HPDE6-E6E7 (cell line): Measurements from ENCODE around the gene ARAP1.

Experiments
- DNase-seq: peaks from one replicate; pipeline ENCODE4 v3.0.0; 2011; ENCODE audit warnings: missing footprints; ENCODE audit errors: extremely low spot score

Gene ARAP1

DNA sequence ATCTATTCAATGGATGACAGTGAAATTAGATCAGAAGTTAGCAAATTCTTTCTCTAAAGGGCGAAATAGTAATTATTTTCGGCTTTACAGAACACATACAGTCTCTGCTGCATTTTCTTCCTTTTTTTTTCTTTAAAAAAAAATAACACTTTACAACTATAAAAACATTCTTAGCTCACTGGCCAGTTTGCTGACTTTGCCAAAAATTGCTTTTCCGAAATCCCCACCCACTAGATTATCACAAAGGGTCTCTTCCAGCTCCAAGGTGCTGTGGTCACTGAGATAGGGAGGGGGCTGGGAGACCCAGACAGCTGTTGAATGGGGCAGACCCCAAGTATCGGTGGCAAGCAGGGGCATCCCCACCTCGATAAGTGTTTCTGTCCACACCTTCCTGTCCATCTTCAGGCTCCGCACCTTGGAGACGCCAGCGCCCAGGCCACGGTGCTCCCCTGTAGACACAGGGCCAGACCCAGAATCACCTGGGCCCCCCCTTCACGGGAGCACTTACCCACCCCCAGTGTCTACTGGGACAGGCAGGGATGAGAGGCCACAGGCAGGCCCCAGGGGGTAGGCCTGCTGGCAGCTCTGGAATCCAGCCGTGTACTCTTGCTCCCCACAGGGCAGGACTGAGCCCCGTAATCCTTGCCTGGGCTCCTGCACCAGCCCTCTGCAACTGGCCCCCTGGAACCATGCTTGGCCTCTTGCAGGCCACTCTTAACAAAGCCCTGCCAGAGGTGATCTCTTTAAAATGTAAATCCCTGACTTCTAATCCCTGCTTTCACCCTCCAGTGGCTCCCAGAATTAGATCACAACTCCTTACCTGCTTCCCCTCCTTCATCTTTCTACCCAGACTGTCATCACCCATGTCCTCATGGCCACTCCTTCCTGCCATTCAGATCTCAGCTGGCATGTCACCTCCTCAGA, 46.5 kb downstream of the ARAP1 start:
- no peak for DNase-seq

DNA sequence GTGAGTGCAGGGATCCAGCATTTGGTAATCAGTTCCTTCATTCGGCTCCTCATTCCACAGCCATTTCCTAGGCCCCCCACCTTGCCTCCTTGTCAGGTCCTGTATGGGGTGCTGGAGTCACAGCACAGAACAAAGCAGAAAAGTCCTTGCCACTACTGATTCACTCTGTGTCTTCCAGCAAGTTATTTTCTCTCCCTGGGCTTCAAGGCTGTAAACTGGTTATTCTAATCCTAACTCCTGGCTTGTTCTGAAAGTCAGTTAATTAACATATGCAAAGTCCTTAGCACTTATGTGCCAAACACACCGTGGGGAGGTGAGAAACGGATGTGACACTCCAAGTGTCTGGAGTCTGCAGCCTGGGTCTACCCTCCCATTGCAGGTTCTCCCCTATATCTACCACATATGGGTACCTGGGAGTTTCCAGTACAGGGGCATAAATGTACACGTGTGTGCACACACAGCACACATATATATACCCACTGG, 47.4 kb downstream of the ARAP1 start:
- no peak for DNase-seq

DNA sequence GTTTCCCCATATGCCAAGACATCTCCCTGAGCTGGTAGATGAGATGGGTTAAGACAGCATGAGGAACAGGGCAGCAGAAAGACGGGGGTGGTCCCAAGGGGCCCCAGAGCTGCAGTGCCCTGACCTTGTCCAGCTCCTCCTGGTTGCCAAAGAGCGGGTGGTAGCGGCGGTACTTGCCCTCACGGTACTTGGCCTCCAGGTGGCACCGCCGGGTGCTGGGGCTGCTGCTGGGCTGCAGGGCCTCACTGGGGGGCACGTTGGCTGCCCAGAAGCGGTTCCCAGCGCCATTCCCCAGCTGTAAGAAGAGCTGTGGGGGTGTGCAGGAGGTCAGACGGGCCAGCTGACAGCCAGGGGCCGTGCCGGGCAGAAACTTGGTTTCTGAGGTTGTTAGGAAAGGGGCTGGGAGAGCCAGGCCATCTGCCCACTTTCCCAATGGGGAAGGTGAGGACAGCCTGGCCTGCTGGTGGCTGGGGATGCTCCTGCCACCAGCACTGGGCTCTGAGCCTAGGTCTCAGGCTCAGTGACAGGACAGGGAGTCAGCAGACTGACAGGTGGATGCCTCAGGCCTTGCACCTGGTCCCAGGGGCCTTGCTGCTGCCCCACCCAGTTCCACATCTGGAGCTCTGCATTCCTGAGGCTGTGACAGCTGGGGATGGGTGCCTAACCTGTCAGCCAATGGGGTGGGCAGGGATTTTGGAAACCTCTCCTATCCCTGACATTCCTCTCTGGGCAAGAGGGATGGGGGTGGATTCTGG, 48.0 kb downstream of the ARAP1 start:
- DNase-seq: no peak

DNA sequence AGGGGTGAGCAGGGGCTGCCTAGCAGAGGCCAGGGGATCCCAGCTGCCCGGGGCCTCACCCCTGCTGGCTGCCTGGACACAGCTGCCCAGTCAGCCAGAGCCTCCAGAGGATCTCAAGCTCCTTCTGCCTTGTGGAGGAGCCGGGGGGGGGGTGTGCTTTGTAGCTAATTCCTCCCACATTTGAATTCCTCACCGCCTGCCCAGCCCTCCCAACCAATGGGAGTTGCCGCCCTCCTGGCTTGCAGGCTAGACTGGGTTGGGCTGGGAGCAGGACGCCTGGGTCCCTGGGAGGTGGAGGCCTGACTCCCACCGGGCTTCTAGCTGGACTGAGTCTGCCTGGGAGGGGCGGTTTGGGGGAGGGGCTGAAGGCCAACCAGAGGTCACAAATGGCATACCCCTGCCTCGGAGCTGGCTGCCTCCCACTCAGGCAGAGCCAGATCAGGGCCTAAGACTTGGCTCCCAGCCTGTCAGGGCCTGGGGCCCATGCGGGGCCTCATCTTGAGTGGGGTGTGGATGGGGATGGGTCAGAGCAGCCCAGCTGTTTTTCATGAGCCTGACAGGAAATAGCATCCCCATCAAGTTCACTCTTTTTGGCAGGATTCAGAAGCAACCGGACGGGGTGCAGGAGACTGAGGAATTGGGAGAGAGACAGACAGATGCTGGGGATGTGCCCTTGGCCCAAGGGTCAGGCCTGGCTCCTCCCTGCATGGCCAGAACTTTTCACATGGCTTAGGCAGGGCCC, 48.8 kb downstream of the ARAP1 start:
- DNase-seq: no peak

DNA sequence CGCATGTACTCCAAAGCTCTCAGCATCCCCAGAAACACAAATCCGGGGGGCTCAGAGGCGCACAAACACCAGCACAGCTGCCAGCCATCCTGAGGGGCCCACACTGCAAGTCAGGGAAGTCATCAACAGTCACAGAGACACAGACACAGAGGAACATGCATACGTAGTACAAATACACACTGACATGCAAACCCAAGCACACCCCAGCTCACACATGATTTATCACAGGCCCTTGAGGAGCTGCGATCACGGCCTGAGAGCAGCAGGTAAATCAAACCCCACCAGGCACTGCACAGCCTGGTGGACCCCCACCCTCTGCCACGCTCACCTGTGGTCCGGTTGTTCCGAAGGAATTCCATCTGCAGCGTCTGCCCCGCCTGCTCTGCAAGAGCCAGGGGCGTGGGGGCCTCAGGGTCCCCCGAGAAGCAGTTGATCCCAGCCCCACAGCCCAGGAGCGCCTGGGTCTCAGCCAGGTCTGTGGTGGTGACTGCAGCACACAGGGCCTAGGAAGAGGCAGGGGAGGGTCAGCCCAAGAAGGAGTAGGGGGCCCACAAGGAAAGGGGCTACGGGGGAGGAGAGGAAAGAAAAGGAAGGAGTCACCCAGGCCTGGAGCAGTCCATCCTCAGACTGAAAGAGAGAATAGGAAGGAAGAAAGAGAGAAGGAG, 49.5 kb downstream of the ARAP1 start:
- DNase-seq: no peak

DNA sequence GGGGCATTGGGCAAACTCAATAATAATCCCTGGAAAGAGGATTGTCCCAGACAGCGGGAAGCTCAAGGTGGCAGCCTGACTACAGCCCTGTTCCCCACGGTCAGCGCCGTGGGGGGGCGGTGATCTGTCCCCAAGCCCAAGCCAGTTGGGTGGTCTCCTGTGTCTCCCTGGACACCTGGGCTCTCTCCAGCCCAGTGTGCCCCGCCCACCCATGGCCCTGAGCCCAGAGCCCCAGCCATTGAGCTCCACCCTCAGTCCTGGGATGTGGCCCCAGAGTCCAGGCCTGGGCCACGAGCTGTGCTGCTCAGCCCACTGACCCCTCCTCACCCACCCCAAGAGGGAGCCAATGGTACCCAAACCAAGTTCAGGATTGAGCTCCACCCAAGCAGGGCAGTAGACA, 50.1 kb downstream of the ARAP1 start:
- no peak for DNase-seq

DNA sequence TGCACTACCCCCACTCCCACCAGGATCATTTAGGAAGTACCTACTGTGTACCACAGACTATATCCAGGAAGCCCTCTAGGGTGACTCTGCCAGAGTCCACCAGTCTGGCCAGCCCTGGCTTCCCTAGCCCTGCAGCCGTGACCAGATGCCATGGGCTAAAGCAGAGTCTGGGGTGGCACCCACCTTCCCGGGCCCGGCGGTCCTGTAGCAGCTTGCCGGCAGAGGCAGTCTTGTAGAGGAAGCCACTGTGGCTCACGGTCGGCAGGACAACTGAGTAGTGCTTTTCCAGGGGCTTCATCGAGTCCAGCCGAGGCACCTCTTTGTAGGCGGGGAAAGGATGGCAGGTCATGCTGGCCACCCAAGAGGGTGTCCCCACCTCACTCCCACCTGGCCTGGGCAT, 50.7 kb downstream of the ARAP1 start:
- DNase-seq: no peak

DNA sequence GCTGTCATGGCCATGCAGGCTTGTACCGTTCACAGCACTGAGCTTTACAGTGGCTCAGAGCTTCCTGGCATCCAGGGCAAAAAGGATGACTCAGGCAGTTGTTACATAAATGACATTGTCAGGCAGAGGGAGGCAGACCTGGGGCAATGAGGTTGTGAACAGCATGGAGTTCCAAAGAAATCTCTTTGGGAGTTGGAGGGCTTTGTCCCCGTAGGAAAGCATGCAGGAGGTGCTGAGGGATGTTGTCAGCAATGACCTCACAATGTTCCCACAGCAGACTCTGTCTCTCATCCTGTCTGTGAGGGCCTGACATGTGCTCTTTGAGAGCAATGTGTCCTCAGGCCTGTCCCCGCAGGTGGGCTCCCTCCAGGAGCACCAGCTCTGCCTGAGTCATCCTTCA, 52.1 kb downstream of the ARAP1 start:
- DNase-seq: no peak

DNA sequence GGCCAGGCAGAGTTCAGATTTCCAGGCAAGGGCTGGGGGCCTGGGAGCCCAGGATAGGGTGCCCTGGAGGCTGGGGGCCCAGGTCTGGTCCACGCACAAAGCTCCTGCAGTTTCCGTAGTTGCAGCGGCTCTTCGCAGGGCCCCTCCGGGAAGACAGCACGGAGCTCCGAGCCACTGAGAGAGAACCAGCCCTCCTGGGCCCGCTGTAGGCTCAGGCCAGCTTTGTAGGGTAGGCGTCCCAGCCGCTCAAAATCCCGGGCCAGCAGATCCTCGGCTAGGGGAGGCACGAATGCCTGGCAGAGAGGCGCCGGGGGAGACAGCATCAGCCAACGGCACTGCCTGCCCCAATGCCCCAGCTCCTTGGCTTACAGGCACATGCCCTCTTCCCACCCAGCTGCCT, 54.4 kb downstream of the ARAP1 start:
- DNase-seq: no peak

DNA sequence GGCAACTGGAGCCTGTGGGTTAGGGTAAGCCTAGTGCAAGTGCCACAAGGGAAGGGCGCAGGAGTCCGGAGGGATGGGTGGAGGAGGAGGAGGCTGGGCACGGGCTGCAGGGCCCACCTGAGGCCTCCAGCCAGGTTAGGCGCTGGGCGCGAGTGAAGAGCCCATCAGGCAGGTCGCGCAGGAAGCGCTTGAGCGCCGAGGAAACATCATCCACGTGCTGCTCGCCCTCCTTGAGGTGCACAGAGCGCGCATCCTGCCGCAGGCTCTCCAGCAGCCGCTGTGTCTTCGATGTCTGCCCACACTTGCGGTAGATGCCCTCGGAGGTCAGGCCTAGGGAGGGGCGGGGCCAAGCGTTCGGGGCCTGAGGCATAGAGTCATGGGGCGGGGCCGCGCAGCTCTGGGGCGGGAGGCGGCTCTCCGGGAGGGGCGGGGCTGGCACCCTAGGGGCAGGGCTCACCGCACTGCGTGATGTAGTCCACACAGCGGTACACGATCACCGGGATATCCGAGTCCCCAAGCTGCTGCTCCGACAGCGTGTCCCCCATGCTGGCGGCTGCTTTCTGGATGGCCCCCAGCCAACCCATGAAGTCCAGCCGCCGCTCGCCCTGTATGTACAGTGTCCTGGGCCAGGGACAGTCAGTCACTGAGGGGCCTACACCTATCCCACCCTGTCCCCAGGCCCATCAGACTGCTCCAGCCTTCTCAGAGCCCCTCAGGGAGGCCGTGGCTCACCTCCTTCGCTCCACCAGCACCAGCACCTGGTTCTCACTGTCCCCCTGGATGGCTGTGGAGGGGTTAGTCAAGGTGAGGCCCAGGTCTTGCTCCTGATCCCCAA, 55.1 kb downstream of the ARAP1 start:
- no peak for DNase-seq

DNA sequence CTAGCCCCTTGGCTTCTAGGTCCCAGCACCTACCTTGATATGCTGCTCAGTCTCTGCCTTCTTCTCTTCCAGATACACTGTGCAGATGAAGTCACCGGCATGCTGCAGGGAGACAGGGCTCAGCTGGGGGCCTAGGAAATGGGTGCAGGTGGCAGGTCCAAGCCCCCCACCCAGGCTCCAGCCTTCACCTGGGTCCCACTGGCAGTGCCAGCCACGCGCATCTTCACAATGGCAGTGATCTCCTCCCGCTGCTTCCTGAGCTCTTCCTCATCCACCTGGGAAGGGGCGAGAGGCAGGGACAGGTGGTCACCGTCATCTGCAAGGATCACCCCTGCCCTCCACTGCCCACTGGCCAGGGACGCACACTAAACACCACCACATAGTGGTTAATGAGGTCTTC, 56.9 kb downstream of the ARAP1 start:
- DNase-seq: no peak

DNA sequence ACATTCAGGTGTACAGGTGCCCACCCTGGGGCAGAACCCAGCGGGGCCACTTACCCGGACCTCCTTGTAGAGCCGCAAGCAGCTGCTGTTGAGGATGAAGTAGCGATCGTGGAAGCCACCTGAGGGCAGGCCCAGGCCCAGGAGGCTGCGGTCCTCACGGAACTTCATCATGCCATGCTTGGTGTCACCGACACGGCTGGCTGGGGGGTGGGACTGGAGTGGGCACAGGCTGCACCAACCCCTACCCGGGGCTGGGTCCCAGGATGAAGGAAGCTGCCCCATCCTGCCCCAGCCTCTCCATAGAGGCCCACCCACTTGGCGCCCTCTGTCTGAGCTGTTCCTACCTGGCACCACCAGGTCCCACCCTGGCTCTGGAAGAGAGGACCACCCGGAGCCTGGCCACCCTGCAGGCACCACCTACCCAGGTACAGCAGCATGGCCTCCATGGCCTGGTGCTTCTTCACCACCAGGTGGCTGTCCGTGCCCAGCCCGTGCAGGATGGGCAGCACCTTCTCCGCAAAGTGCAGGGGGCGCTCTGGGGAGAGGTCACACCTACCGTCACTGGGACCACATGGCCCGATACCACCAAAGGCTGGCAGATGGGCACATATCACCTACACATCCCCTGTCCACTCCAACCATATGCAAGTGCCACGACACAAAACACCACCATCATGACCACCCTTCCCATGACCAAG, 58.8 kb downstream of the ARAP1 start:
- no peak for DNase-seq

DNA sequence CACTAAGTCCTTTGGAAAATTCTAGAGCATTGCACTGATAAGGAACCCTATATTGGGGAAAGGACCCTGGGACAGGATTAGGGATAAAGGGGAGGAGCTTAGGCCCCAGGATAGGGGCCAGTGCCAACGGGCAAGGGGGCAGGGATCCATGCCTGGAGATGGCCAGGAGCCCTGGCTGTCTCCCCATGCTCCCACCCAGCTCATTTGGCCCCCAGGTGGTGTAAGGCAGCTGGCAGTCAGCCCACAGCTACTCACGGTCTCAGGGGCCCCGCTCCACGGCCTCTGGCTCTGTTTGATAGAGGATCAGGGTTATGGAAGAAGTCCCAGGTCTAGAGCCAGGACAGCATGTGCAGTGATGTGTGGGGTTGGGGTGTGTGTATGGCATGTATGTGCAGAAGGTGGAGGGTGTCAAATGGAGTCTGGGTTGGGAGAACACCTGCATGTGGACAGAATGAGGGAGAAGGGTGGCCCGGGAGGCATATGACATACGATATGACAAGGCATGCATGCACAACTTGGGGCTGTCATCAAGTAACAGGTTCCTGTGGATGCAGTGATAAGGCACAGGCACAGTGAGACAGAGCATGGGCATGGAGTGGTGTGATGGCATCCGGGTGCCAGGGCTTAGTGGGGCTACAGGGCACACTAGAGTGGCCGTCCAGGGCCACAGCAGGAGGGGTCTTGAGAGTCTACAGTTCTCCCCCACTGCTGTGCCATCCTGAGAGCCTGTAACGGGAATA, 59.5 kb downstream of the ARAP1 start:
- DNase-seq: no peak

DNA sequence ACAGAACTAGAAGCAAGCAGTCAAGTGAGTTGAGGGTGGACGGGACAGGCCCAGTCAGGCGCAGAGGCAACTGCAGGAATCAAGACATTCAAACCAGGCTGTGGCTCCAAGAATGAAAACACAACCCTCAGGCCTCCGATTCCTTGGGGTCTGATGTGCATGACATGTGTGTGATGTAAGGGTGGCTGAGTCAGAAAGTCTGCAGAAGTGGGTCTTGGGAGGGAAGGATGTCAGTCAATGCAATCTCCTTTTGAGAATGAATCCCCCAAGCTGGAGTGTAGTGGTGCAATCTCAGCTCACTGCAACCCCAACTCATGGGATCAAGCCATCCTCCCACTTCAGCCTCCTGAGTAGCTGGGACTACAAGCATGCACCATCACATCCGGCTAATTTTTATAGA, 62.0 kb downstream of the ARAP1 start:
- DNase-seq: no peak

DNA sequence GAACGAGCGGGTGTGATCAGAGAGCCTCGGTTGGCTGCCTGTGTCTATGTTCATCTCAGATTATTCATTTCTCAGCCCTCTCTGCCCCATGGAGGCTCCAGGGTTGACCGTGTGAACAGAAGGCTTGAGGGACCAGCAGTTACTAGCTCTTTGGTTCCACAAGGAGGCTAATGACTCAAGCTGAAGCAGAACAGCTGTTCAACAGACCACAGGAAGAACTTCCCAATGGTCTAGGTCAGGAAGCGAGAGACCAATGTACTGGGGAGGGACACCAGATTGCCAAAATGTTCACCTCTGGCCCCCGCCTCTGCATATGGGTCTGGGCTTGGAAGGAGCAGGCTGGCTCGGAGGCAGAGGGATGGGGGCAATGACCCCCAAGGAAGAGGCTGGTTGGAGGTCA, 63.3 kb downstream of the ARAP1 start:
- no peak for DNase-seq

DNA sequence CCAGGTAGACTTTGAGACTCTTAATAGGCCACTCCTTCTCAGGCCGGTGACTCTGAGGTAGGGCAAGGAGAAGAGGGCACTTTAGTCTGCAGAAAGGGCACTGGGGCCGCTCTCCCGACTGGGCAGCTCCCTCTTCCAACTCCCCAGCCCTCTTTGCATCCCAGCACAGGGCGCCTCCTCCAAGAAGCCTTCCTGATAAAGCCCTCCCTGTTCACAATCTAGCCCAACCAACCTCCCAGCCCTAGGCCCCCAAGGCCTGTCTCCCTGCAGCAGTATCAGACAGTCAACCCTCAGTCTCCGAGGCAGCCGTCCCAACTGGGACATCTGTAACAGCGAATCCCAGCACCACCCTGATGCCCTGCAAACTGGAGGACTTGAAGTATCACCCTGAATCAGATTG, 63.7 kb downstream of the ARAP1 start:
- DNase-seq: no peak

DNA sequence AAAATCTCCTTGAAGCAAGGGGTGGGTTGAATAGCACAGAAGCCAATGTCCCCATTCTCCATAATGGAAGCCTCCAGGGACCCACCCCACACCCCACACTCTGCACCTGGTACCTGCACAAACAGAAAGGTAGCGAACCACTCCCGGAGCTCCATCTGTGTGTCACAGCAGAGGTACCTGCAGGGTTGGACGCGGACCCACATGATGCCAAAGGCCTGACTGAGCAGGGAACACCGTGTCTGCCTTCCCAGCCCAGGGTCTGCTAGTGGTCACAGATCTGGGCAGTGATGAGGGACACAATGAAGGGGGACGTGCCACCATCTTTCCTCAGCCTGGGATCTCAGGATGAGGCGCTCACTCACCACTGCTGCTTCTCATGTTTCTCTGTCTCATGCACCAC, 64.9 kb downstream of the ARAP1 start:
- no peak for DNase-seq

DNA sequence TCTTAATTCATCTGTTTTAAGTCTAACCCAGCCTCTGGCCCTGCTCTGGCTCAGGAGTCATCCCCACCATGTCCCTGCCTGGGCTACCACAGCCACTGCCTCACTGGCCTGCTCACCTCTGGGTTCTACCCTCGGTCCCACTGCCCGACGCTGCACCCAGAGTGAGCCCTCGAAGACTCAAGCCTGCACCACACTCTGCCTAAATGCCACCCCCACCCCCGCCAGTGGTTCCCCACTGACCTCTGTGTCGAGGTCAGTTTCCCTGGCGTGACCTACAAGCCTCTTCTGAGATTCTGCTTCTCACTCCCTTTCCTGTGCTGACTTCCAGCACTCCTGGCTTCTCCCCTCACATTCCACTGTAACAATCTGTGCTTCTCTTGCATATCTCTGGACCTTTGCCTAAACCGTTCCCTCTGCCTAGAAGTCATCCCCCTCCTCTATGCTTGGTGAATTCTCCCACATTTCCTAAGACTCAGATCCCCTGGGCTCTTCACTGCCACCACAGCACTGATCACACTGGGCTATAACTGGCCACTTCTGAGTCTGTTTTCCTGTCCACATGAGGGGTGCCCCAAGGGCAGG, 65.5 kb downstream of the ARAP1 start:
- no peak for DNase-seq
